Uterus (tissue), 2 donors: ENCODE results near the gene PRSS12.

Experiments
- POLR2A ChIP-seq, 2 donors: fragments of 450-650 bp; IDR thresholded peaks; one replicate each; pipeline ENCODE4 v1.6.1; 2016; ENCODE audit warnings: antibody characterized with exemption in 2 of 2, mild to moderate bottlenecking in 1 of 2, moderate library complexity in 1 of 2
- TF ChIP-seq, protein P1 (sequence below), 4 experiments: fragments of 200-600 bp in 2 of 4; fragments of 450-650 bp in 2 of 4; sonication (generic) in 2 of 4; IDR thresholded peaks; one replicate each; pipeline ENCODE4 v1.5.1; 2016 to 2019; ENCODE audit warnings: antibody characterized with exemption in 4 of 4, mild to moderate bottlenecking in 2 of 4, moderate library complexity in 1 of 4

DNA sequence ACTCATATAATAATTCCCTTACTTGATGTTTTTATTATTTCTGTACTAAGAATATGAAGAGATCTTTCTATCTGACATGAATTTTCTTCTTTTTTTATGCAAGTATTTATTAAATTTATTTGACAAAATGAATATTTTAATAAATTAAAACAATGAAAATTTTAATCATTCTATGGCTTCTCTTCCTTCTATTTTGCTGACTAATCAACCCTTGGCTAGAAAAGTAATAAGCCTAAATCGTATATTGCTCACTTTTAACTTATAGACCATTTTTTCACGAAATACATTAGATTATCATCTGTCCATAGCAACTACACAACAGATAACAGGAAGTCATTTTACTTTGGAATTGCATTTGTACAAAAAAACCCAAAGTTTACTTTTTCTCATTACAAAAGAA lies 38.6 kb downstream of the PRSS12 start:
- no peak for TF ChIP-seq POLR2A (IDR thresholded peaks at IDR 0.05)
- TF ChIP-seq, protein P1, sequence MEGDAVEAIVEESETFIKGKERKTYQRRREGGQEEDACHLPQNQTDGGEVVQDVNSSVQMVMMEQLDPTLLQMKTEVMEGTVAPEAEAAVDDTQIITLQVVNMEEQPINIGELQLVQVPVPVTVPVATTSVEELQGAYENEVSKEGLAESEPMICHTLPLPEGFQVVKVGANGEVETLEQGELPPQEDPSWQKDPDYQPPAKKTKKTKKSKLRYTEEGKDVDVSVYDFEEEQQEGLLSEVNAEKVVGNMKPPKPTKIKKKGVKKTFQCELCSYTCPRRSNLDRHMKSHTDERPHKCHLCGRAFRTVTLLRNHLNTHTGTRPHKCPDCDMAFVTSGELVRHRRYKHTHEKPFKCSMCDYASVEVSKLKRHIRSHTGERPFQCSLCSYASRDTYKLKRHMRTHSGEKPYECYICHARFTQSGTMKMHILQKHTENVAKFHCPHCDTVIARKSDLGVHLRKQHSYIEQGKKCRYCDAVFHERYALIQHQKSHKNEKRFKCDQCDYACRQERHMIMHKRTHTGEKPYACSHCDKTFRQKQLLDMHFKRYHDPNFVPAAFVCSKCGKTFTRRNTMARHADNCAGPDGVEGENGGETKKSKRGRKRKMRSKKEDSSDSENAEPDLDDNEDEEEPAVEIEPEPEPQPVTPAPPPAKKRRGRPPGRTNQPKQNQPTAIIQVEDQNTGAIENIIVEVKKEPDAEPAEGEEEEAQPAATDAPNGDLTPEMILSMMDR (IDR thresholded peaks at IDR 0.05), result no peak
